Spinal cord (tissue), 10 donors: ENCODE results near the gene OPHN1. TPM values are rescaled to one million over a fixed set of nuclear protein-coding genes. Genes with fewer than 3 reads are reported as not detected.

Source experiments
- DNase-seq, 6 donors: peaks; one replicate each; pipeline versions ENCODE4 v3.0.0 to v3.0.0-alpha.2; 2013 to 2015; ENCODE audit warnings: low spot score in 6 of 6, low read depth in 4 of 6
- H3K27ac ChIP-seq: one replicate; pipeline ENCODE4 v1.5.1; 2013; ENCODE audit warnings: low read depth, low read length, control low read depth
- H3K27me3 ChIP-seq: one replicate; pipeline ENCODE4 v1.6.1; 2013; ENCODE audit warnings: low read length; ENCODE audit not compliant: control insufficient read depth, insufficient read depth
- H3K36me3 ChIP-seq: one replicate; pipeline ENCODE4 v1.6.1; 2013; ENCODE audit warnings: low read length; ENCODE audit not compliant: control insufficient read depth, insufficient read depth
- H3K4me1 ChIP-seq: one replicate; pipeline ENCODE4 v1.6.1; 2013; ENCODE audit warnings: low read length; ENCODE audit not compliant: control insufficient read depth, insufficient read depth
- H3K4me3 ChIP-seq: one replicate; pipeline ENCODE4 v1.5.1; 2013; ENCODE audit warnings: low read depth, low read length, control low read depth
- H3K9me3 ChIP-seq: one replicate; pipeline ENCODE4 v1.6.1; 2013; ENCODE audit warnings: low read length; ENCODE audit not compliant: control insufficient read depth, insufficient read depth
- WGBS: methylation state at CpG from one replicate; pipeline ENCODE4 v1.1.5; 2013; ENCODE audit warnings: missing lambda C conversion rate; ENCODE audit not compliant: insufficient coverage; 5-methylcytosine and 5-hydroxymethylcytosine counted together
- polyA plus RNA-seq, 2 donors: library from polyadenylated mRNA; unstranded; fragments of 120-200 nt; gene quantifications; one replicate each; pipeline ENCODE4 v1.2.1, GENCODE V29; 2013; ENCODE audit not compliant: insufficient read length in 2 of 2
- total RNA-seq, 2 donors: library from RNA; depleted of rRNA in 1 of 2; stranded (reverse); fragments of 120-200 nt in 1 of 2; fragments of >200 nt in 1 of 2; gene quantifications; one replicate each; pipeline versions ENCODE4 v1.2.3 to v1.2.4, GENCODE V29; 2013 to 2014
- donor health status: healthy.

Gene OPHN1
- total and polyA plus RNA-seq, 4 donors = 22.3 to 52.6 (median 30.3) TPM

DNA sequence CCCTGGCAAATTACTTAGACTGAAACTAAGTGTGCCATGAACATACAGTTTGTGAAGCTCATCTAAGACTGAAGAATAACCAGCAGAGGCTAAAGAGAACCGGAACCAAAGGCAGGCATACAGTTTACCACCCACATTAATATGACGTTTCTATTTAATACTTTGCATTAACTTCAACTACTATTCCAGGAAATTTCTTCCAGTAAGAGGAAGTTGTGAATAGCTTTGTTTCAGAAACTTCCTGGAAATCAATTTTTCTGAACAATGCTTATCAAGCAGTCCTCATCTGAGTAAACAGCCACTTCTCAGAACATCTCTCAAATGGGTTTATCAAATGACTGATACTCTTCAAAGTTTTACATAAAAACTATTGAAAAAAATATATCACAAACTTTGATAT is 252.7 kb downstream of the OPHN1 start:
- no peaks in the 10 kb centered on the region for H3K36me3 ChIP-seq
- DNase-seq = no peak
- WGBS = 100% methylated on average over 1 of the region's 2 CpGs
- no peak overlapping the region for H3K27ac ChIP-seq
- H3K4me1 ChIP-seq = no peaks in the 10 kb centered on the region
- H3K27me3 ChIP-seq = no peaks in the 10 kb centered on the region
- no peak overlapping the region for H3K4me3 ChIP-seq
- H3K9me3 ChIP-seq = no peaks in the 10 kb centered on the region

DNA sequence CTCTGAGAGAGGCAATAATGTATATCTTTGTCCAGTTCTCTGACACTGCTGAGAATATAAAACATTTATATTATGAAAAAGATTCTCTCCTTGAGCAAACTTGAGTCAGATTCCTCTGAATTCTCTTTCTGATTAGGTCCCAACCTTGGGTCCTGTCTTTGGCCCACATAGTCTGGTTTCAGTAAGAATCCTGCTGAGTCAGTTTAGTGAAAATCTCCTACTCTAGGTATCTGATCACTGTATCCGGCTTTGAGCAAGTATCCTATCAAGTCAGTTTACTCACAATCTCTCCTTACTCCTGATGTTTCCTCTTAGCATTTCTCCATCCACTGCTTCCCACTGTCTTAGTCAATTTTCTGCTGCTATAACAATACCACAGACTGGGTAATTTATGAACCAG is 253.9 kb downstream of the OPHN1 start:
- Histone ChIP-seq H3K4me1 (no peaks in the 10 kb centered on the region), H3K27ac (no peak overlapping the region), H3K27me3 (no peaks in the 10 kb centered on the region), H3K9me3 (no peaks in the 10 kb centered on the region), H3K4me3 (no peak overlapping the region), H3K36me3 (no peaks in the 10 kb centered on the region)
- 80% methylated on average over 1 of the region's 1 CpG for WGBS
- no peak for DNase-seq

DNA sequence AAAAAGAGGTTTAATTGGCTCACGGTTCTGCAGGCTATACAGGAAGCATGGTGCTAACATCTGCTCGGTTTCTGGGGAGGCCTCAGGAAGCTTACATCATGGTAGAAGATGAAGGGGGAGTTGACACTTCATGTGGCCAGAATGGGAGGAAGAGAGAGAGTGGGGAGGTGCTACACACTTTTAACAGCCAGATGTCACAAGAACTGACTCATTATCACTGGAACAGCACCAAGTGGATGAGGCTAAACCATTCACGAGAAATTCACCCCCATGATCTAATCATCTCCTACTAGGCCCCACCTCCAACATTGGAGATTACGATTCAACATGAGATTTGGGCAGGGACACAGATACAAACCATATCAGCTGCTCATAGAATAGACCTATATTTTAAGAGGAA is 255.8 kb downstream of the OPHN1 start:
- H3K36me3 ChIP-seq = no peaks in the 10 kb centered on the region
- no peak for DNase-seq
- H3K27ac ChIP-seq = no peak overlapping the region
- no peaks in the 10 kb centered on the region for H3K4me1 ChIP-seq
- H3K4me3 ChIP-seq = no peak overlapping the region
- H3K9me3 ChIP-seq = no peaks in the 10 kb centered on the region
- no peaks in the 10 kb centered on the region for H3K27me3 ChIP-seq
- 75% methylated on average over 2 of the region's 4 CpGs for WGBS

DNA sequence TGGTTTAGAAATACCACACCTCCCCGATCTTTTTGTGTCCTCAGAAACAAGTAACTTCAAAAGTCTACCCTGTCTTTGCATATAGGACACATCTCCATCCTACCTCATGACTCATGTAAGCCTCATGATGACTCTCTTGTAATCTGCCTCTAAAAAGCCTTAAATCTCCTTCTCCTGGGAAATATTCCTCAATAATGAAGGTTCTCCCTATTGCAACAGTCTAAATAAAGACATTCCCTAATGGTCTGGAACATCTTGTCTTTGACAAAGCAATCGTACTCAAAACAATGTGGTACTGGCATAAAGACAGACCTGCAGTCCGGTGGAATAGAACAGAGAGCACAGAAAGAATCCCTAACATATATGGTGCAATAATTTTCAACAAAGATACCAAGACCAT is 257.7 kb downstream of the OPHN1 start:
- 33% methylated on average over 1 of the region's 3 CpGs for WGBS
- H3K4me3 ChIP-seq = no peak overlapping the region
- H3K36me3 ChIP-seq = no peaks in the 10 kb centered on the region
- H3K27ac ChIP-seq = no peak overlapping the region
- H3K9me3 ChIP-seq = no peaks in the 10 kb centered on the region
- H3K4me1 ChIP-seq = no peaks in the 10 kb centered on the region
- no peak for DNase-seq
- no peaks in the 10 kb centered on the region for H3K27me3 ChIP-seq

DNA sequence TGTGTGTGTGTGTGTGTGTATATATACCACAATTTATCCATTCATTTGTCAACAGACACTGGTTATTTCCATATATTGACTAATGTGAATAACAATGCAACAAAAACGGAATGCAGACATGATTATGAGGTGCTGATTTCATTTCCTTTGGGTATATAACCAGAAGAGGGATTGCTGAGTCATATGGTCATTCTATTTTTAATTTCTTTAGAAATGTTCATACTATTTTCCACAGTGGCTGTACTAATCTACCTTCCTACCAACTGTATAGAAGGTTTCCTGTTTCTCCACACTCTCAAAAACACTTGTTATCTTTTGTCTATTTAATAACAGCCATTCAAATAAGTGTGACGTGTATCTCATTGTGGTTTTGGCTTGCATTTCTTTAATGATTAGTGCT is 269.9 kb downstream of the OPHN1 start:
- Histone ChIP-seq H3K36me3 (no peaks in the 10 kb centered on the region), H3K9me3 (no peaks in the 10 kb centered on the region), H3K27me3 (no peaks in the 10 kb centered on the region), H3K4me1 (no peaks in the 10 kb centered on the region), H3K4me3 (no peak overlapping the region), H3K27ac (no peak overlapping the region)
- no peak for DNase-seq
- WGBS = no CpG with 5 or more reads among the region's 2 CpGs

DNA sequence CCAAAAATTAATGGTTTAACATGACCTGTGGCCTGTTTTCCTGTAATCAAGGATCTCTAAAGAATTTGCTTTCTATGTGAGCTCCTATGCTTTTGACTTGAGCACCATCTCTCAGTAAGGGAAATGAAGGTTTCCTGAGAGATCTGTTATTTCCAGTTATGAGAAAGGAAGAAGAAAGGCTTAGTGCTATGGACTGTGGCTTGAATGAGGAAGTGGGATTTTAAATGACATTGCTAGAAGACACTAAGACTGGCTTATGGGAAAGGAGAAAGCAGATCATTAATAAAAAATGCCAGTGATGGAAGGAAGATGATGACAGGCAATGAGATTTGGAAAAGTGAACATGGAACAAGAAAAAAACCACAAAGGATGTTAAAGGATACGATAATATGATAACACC is 285.4 kb downstream of the OPHN1 start:
- Histone ChIP-seq H3K27me3 (no peaks in the 10 kb centered on the region), H3K27ac (no peak overlapping the region), H3K36me3 (no peaks in the 10 kb centered on the region), H3K4me3 (no peak overlapping the region), H3K4me1 (no peaks in the 10 kb centered on the region), H3K9me3 (no peaks in the 10 kb centered on the region)
- no CpG with 5 or more reads among the region's 1 CpG for WGBS
- no peak for DNase-seq

DNA sequence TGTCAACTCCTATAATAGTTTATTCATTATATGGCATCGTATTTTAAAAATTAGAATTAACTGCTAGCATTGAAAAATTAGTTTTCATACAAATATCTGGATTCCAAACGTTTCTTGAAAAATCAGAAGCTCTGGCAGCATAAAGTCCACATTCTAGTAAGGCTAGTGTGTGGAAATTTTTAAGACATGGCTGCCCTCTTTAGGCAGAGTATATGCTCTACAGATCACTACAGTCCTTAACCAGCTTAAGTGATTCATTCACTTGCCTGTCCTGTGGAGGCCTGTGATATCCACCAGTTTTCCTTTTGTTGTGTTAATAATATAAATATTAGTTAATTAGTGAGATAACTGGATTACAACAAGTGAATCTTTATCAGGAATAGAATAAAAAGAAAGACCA is 287.2 kb downstream of the OPHN1 start:
- H3K4me1 ChIP-seq = no peaks in the 10 kb centered on the region
- no peak overlapping the region for H3K4me3 ChIP-seq
- H3K27ac ChIP-seq = no peak overlapping the region
- no peaks in the 10 kb centered on the region for H3K9me3 ChIP-seq
- H3K36me3 ChIP-seq = no peaks in the 10 kb centered on the region
- no peaks in the 10 kb centered on the region for H3K27me3 ChIP-seq
- no CpG with 5 or more reads among the region's 2 CpGs for WGBS
- DNase-seq = peak in 2 of 6 donors; percentile 25 to 53

DNA sequence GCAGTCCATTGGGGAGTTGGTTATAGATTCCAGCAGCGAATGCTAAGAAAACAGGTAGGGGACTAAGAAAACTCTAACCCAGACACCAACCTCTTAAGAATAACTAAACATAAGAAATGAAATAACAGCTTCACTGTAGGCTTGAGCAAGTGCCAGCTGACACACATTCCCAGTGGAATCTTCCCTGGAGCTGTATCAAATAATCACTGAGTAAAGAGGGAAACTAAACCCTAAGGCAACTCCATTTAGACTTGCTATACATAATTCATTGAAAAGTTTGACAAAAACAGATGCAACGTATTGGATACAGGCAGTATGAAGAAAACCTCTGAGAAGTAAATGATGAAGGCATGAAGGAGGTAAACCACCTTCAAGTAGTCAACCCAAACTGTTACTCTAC is 293.5 kb downstream of the OPHN1 start:
- DNase-seq = peak in 1 of 6 donors; percentile 16
- H3K4me1 ChIP-seq = no peaks in the 10 kb centered on the region
- no peaks in the 10 kb centered on the region for H3K36me3 ChIP-seq
- no peak overlapping the region for H3K27ac ChIP-seq
- no peaks in the 10 kb centered on the region for H3K27me3 ChIP-seq
- no peaks in the 10 kb centered on the region for H3K9me3 ChIP-seq
- no peak overlapping the region for H3K4me3 ChIP-seq
- WGBS = no CpG with 5 or more reads among the region's 2 CpGs

DNA sequence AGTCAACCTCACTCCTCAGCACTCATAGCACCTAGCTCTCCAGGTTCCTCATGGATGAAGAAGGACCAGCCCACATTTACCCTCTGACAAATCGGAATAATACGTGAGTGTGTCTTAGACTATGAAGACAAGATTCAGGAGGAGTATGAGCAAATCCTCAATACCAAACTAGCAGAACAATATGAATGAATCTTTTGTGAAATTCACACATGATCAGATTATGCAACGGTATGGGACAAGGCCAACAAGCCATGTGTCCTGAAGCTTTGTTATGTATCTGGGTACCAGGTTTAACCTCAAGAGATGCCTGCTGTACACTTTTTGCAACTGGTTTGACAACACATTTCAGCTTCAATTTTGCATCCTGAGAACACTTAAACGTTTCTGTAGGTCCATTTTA is 300.1 kb downstream of the OPHN1 start:
- Histone ChIP-seq H3K9me3 (no peaks in the 10 kb centered on the region), H3K27me3 (no peaks in the 10 kb centered on the region), H3K4me3 (no peak overlapping the region), H3K27ac (no peak overlapping the region), H3K4me1 (no peaks in the 10 kb centered on the region), H3K36me3 (peaks cover 4% of the 10 kb centered on the region)
- WGBS = 86% methylated on average over 2 of the region's 4 CpGs
- DNase-seq = no peak

DNA sequence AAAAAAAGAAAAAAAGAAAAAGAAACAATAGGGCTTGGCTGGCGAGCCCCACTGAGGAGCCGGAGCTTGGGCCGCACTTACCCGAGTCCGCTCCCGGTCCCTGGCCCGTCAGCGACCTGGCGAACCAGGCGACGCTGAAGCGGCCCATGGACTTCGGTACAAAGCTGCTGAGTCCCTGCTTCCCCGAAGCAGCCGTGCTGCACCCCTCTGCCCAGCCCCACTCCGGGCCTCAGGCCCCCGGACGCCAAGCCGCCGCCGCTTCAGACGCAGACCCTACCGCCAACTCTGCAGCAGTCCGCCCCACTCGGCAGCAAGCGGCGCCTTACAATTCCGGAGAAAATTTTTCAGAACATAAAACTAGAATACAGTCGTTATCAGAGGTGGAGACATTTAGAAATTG is 300.5 kb downstream of the OPHN1 start:
- H3K4me1 ChIP-seq = no peaks in the 10 kb centered on the region
- 81% methylated on average over 24 of the region's 29 CpGs for WGBS
- no peak overlapping the region for H3K27ac ChIP-seq
- H3K36me3 ChIP-seq = peaks cover 4% of the 10 kb centered on the region
- H3K4me3 ChIP-seq = no peak overlapping the region
- no peak for DNase-seq
- no peaks in the 10 kb centered on the region for H3K27me3 ChIP-seq
- H3K9me3 ChIP-seq = no peaks in the 10 kb centered on the region
